ENCODE measurements around the gene ZNF397.

Gene ZNF397

GRCh38 chr18:35247412-35248249 lies 6.8 kb downstream of the ZNF397 start:
- DNase-seq = no peak

- no peak for DNase-seq
These were observed 7.6 kb downstream of the ZNF397 start for GRCh38 chr18:35248429-35248828.

GRCh38 chr18:35252466-35252865 lies 11.6 kb downstream of the ZNF397 start:
- no peak for DNase-seq

GRCh38 chr18:35253655-35254287 lies 12.9 kb downstream of the ZNF397 start:
- DNase-seq = no peak

- DNase-seq = no peak
These were observed 16.1 kb downstream of the ZNF397 start for GRCh38 chr18:35256947-35257346.

GRCh38 chr18:35264409-35264808 lies 23.6 kb downstream of the ZNF397 start:
- no peak for DNase-seq

GRCh38 chr18:35267161-35267651 lies 26.4 kb downstream of the ZNF397 start:
- DNase-seq = no peak

GRCh38 chr18:35267809-35268208 lies 27.0 kb downstream of the ZNF397 start:
- DNase-seq = no peak

- no peak for DNase-seq
These were observed 28.0 kb downstream of the ZNF397 start for GRCh38 chr18:35268821-35269220.

GRCh38 chr18:35271656-35272055 lies 30.8 kb downstream of the ZNF397 start:
- no peak for DNase-seq

- DNase-seq = no peak
These were observed 35.4 kb downstream of the ZNF397 start for GRCh38 chr18:35276267-35276666.

GRCh38 chr18:35277633-35278032 lies 36.8 kb downstream of the ZNF397 start:
- DNase-seq = no peak

GRCh38 chr18:35278085-35278484 lies 37.3 kb downstream of the ZNF397 start:
- DNase-seq = no peak

GRCh38 chr18:35278969-35279368 lies 38.1 kb downstream of the ZNF397 start:
- DNase-seq = no peak

GRCh38 chr18:35282353-35282752 lies 41.5 kb downstream of the ZNF397 start:
- peak; percentile 72 for DNase-seq

GRCh38 chr18:35283923-35284794 lies 43.3 kb downstream of the ZNF397 start:
- no peak for DNase-seq

GRCh38 chr18:35284841-35285240 lies 44.0 kb downstream of the ZNF397 start:
- no peak for DNase-seq

- no peak for DNase-seq
These were observed 48.5 kb downstream of the ZNF397 start for GRCh38 chr18:35289293-35289692.

- DNase-seq = no peak
These were observed 48.9 kb downstream of the ZNF397 start for GRCh38 chr18:35289727-35290093.

GRCh38 chr18:35290094-35290735 lies 49.4 kb downstream of the ZNF397 start, which contains the start of gene ZSCAN30:
Gene ZSCAN30, minus strand, starts transcription at chr18:35290229. Its CDS starts 25,877 bp downstream, at chr18:35264352.
- peak; percentile 89 for DNase-seq

GRCh38 chr18:35291166-35291565 lies 50.3 kb downstream of the ZNF397 start:
- no peak for DNase-seq

- no peak for DNase-seq
These were observed 55.2 kb downstream of the ZNF397 start for GRCh38 chr18:35296060-35296459.

GRCh38 chr18:35303610-35304009 lies 62.8 kb downstream of the ZNF397 start:
- DNase-seq = no peak
